ENCODE data around the gene PLEKHH2.

DNA sequence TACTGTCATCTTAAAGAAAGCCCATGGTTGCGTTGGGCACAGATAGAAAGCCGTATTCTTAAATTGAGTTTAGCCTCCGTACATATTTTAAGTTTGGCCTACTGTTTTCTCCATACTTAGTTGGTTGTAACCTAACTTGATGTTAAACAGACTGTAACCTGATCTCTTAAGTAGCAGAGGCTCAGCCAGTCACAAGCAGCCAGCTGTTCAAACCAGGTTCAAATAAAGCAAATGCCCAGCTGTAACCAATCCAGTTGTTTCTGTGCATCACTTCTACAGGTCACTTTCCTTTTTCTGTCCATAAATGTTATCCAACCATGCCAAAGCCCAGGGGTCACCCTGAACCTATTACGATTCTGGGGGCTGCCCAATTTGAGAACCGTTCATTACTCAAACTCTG lies 31.2 kb upstream of the PLEKHH2 start:
- TF ChIP-seq, protein P1, sequence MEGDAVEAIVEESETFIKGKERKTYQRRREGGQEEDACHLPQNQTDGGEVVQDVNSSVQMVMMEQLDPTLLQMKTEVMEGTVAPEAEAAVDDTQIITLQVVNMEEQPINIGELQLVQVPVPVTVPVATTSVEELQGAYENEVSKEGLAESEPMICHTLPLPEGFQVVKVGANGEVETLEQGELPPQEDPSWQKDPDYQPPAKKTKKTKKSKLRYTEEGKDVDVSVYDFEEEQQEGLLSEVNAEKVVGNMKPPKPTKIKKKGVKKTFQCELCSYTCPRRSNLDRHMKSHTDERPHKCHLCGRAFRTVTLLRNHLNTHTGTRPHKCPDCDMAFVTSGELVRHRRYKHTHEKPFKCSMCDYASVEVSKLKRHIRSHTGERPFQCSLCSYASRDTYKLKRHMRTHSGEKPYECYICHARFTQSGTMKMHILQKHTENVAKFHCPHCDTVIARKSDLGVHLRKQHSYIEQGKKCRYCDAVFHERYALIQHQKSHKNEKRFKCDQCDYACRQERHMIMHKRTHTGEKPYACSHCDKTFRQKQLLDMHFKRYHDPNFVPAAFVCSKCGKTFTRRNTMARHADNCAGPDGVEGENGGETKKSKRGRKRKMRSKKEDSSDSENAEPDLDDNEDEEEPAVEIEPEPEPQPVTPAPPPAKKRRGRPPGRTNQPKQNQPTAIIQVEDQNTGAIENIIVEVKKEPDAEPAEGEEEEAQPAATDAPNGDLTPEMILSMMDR (IDR thresholded peaks at IDR 0.05), result no peak
- TF ChIP-seq RAD21 (IDR thresholded peaks at IDR 0.05; ENCODE audit: low read length), result no peak
- TF ChIP-seq, protein P2, sequence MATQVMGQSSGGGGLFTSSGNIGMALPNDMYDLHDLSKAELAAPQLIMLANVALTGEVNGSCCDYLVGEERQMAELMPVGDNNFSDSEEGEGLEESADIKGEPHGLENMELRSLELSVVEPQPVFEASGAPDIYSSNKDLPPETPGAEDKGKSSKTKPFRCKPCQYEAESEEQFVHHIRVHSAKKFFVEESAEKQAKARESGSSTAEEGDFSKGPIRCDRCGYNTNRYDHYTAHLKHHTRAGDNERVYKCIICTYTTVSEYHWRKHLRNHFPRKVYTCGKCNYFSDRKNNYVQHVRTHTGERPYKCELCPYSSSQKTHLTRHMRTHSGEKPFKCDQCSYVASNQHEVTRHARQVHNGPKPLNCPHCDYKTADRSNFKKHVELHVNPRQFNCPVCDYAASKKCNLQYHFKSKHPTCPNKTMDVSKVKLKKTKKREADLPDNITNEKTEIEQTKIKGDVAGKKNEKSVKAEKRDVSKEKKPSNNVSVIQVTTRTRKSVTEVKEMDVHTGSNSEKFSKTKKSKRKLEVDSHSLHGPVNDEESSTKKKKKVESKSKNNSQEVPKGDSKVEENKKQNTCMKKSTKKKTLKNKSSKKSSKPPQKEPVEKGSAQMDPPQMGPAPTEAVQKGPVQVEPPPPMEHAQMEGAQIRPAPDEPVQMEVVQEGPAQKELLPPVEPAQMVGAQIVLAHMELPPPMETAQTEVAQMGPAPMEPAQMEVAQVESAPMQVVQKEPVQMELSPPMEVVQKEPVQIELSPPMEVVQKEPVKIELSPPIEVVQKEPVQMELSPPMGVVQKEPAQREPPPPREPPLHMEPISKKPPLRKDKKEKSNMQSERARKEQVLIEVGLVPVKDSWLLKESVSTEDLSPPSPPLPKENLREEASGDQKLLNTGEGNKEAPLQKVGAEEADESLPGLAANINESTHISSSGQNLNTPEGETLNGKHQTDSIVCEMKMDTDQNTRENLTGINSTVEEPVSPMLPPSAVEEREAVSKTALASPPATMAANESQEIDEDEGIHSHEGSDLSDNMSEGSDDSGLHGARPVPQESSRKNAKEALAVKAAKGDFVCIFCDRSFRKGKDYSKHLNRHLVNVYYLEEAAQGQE (IDR thresholded peaks at IDR 0.05; ENCODE audit: low read depth, low read length), result no peak
- 0 out of 2 replicates have a peak, but pooled peaks have one; percentile 11 for TF ChIP-seq TCF12 (IDR thresholded peaks at IDR 0.05)
